DOHH2 (cell line): ENCODE data around the gene EPS8.

ENCODE experiments used
- EZH2phosphoT487 ChIP-seq: fragments of 200-600 bp; sonication (generic); IDR thresholded peaks from 2 replicates; pipeline ENCODE4 v1.6.1; 2017; ENCODE audit warnings: borderline replicate concordance, mild to moderate bottlenecking, antibody characterized with exemption, low read length, moderate library complexity, mixed read lengths
- TF ChIP-seq, protein P1 (sequence below): fragments of 200-600 bp; sonication (generic); IDR thresholded peaks from one replicate; pipeline ENCODE4 v1.5.1; 2014; ENCODE audit warnings: antibody characterized with exemption, mild to moderate bottlenecking, low read depth, low read length; ENCODE audit not compliant: poor library complexity, severe bottlenecking

GRCh38 chr12:15646581-15646980 is 142.6 kb downstream of the EPS8 start:
- TF ChIP-seq, protein P1, sequence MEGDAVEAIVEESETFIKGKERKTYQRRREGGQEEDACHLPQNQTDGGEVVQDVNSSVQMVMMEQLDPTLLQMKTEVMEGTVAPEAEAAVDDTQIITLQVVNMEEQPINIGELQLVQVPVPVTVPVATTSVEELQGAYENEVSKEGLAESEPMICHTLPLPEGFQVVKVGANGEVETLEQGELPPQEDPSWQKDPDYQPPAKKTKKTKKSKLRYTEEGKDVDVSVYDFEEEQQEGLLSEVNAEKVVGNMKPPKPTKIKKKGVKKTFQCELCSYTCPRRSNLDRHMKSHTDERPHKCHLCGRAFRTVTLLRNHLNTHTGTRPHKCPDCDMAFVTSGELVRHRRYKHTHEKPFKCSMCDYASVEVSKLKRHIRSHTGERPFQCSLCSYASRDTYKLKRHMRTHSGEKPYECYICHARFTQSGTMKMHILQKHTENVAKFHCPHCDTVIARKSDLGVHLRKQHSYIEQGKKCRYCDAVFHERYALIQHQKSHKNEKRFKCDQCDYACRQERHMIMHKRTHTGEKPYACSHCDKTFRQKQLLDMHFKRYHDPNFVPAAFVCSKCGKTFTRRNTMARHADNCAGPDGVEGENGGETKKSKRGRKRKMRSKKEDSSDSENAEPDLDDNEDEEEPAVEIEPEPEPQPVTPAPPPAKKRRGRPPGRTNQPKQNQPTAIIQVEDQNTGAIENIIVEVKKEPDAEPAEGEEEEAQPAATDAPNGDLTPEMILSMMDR, result no peak
- no peak for TF ChIP-seq EZH2phosphoT487
